ENCODE results near the gene NUP58.

Gene NUP58, protein sequence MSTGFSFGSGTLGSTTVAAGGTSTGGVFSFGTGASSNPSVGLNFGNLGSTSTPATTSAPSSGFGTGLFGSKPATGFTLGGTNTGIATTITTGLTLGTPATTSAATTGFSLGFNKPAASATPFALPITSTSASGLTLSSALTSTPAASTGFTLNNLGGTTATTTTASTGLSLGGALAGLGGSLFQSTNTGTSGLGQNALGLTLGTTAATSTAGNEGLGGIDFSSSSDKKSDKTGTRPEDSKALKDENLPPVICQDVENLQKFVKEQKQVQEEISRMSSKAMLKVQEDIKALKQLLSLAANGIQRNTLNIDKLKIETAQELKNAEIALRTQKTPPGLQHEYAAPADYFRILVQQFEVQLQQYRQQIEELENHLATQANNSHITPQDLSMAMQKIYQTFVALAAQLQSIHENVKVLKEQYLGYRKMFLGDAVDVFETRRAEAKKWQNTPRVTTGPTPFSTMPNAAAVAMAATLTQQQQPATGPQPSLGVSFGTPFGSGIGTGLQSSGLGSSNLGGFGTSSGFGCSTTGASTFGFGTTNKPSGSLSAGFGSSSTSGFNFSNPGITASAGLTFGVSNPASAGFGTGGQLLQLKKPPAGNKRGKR

DNA sequence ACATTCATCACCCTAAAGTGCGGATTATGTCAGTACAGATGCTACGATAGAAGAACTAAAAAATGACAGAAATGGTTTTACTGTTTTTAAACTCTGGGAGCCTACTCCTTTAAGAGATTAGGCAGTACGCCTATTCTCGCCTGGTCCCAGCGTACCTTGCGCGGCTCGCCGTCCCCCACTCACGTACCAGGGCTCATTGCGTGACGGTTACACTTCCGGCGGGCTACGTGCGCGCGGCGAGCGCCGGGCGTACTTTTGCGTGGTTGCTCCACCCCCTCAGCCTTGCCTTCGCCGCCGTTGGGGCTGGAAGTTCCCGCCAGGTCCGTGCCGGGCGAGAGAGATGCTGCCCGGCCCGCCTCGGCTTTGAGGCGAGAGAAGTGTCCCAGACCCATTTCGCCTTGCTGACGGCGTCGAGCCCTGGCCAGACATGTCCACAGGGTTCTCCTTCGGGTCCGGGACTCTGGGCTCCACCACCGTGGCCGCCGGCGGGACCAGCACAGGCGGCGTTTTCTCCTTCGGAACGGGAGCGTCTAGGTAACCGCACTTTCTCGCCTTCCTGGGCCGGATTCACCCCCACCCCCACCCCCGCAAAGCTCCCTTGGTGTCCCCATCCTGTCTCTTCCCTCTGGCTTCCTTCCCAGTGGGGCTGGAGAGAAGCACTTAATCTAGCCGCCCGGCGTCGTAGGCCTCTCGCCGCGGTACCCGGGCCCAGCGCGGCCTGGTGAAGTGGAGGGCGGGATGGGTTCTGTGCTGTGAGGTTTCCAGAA lies at the start of gene NUP58:
NUP58 (plus strand) TSS at position 279 of the 767 bp plus-strand sequence; CDS start at position 428, 149 bp downstream.
- DNase-seq (ENCODE audit: low read depth), result peak; percentile 91

DNA sequence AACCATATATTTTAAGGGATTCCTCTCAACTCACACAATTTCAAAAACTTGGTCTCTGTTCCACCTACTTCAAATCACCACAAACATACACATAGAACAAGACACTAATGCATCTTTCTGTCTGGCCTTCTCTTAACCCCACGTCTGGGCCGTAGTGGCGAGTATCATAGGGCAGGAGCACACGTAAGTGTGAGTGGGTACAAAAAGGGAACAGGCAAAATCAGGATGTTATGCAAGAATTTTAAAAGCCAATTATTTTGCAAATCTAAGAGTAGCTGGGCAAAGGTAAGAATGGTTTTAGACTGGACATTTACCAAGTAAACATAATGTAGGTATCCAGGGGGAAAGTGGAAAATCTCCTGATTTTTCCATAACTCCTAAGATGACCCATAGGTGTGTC lies 49.2 kb upstream of the NUP58 start:
- no peak for DNase-seq (ENCODE audit: low read depth)

DNA sequence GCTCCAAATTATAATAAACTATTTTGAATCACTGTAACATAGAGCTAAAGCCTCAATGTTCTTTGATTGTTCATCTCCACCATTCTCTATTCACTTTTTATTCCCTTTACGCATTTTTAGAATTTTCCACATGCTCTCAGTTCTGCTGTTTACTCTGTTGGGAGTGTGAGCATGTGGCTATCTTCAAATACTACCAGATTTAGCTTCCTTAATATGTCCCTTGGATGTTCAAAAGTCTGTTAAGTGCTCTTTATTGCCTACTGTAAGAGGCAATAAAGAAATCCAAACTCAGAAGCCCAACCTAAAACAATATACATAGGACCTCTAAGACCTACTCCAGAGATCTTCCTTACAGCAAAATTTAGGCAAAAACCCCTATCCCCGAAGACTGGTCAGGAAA lies 48.7 kb upstream of the NUP58 start:
- no peak for DNase-seq (ENCODE audit: low read depth)

DNA sequence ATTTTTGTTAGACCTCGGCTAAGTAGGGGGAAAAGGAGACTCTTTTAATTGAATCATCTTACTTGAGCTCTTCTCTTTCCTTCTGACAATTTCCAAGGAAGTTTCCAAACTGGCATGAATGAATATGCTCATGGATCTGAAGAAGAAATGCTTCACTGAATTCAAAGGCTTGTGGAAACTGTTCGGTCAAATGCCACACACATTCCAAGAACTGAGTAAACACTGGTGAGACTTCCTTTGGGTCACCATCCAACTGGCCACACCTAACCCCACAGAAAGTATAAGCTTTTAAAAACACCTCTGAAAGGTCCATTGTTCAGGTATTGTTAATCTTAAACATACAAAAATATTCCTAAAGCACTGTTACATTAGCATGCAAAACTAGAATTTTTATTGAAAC lies 47.7 kb upstream of the NUP58 start:
- no peak for DNase-seq (ENCODE audit: low read depth)

DNA sequence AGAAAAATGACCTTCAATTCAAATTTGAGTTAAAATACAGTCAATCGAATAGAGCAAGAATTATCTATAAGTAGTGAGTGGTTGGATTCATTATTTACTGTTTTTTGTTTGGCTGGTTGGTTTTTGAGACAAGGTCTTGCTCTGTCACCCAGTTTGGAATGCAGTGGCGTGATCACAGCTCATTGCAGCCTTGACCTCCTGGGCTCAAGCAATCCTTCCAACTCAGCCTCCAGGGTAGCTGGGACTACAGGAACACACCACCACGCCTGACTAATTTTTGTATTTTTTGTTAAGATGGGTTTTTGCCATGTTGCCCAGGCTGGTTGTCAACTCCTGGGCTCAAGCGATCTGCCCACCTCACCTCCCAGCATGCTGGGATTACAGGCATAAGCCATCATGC lies 39.2 kb upstream of the NUP58 start:
- DNase-seq (ENCODE audit: low read depth), result no peak

DNA sequence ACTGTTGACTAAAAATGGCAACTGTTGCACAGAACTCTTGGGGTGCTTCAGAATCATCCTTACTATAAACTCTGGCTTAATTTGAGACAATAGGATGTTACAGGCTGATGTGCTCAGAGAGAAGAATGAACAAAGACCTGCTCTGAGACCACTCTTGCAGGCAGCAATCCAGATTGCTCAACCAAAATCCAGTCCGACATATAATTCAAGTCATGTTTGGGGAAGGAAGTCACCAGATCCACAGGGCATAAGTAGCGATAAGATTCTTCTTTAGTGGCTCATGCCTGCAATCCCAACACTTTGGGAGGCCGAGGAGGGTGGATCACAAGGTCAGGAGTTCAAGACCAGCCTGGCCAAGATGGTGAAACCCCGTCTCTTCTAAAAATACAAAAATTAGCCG lies 34.7 kb upstream of the NUP58 start:
- no peak for DNase-seq (ENCODE audit: low read depth)

DNA sequence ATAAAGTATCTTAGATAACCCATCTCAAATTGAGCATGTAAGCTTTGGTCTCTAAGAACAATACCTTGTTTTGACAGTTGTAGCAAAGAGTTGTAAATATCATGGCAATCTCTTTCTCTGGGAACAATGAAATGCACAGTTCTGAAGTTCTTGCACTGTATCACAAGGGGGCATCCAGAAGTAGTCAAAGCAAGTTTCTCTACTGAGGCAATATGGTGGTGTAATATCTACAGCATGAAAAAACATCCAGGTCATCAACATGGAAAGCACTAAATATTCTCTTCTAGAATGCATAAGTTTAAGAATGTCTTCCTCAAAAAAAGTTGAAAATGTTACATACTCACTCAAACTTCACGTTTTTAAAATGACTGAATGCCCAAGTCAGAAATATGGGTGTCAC lies 33.7 kb upstream of the NUP58 start:
- no peak for DNase-seq (ENCODE audit: low read depth)

DNA sequence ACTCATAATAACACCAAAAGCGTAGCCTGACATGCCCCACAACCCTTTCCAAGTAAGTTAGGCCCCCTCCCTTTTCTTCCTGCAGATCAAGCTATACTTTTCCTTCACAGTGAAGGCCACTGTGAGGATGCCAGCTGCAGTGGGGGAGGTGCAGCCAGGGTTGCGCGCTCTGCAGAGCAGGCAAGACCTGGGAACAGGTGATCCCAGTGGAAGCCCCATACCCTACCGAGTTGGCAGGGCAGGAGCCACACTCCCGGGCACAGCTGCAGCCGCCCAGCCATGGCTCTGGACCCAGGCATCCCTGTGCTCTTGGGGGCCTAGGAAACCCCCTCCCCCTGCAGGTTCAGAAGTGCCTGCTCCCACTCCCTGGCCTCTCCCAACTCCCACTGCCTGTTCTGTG lies 32.9 kb upstream of the NUP58 start:
- DNase-seq (ENCODE audit: low read depth), result no peak

DNA sequence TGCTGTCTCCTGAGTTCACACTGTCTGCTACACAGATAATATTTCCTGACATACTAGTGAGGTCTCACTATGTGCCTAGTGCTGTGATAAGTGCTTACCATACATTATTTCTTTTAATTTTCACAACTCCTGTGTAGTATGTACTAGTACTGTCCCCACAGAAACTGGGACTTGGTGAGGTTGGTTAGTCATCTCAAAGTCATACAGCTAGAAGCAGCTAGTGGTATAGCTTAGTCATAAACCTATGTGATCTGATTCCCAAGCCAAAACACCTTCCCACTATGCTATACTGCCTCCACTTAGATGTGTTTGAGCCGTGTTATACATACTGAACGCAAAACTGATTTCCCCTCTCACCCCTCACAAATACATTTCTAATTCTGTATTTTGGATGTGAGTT lies 24.7 kb upstream of the NUP58 start:
- no peak for DNase-seq (ENCODE audit: low read depth)

DNA sequence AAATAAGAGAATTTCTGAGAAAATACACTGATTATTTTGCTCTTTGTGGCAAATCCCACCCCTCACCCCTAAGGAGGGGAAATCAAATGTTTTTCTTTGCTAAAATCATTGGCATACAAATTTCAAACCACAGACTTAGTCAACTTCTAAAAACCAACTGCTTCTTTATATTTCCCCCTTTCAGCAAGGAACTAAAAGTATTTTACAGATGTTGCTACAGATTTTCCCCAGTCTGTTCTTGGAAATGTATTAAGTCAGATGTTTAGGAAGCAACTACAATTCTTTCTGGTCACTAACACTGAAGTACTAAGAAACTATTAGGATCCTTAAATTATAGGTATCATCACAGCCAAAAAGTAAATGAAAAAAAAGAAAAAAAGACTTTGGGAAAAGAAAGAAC lies 21.0 kb upstream of the NUP58 start:
- DNase-seq (ENCODE audit: low read depth), result no peak

DNA sequence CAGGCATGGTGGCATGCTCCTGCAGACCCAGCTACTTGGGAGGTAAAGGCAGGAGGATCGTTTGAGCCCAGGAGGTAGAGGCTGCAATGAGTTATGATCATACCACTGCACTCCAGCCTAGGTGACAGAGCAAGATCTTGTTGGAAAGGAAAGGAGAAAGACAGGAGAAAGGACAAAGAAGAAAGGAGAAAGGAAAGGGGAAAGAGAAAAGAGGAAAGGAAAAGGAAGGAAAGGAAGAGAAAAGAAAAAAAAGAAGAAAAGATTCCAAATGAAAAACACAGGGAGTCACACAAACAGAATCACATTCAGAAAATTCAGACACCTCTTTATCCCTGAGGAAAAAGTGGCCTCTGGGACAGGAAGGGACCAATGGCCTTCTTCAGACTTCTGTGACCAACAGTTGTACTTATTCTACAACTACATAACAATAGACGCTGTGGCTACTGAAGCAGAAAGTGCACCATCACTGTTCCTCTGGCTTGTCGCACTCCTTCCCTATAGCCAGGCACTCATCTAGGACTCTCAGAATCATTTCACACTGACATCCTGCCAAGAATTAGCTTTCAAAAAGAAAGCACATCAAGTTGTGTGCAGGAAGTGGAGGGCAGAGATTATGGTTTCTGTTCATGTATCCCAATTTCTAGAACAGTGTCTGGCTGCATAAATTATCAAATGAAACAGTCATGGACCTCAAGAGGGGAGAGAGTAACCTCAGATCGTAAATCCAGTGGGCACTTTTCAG lies 20.1 kb upstream of the NUP58 start:
- DNase-seq (ENCODE audit: low read depth), result no peak

DNA sequence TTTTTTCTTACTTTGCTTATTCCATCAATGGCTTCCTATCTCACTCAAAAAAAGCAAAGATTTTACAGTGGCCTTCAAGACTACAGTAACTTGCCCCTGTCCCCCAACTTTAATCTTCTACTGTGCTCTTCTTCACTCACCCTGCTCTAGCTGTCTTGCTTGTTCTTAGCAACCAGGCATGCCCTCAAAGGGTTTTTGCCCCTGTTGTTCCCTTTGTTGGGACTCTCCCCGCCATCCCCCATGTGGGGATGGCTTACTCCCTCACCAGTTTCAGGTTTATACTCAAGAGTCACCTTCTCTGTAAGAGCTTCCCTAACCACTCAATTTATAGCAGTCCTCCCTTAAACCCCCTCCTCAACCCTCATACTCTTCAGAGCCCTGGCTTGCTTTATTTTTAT lies 19.5 kb upstream of the NUP58 start:
- no peak for DNase-seq (ENCODE audit: low read depth)

DNA sequence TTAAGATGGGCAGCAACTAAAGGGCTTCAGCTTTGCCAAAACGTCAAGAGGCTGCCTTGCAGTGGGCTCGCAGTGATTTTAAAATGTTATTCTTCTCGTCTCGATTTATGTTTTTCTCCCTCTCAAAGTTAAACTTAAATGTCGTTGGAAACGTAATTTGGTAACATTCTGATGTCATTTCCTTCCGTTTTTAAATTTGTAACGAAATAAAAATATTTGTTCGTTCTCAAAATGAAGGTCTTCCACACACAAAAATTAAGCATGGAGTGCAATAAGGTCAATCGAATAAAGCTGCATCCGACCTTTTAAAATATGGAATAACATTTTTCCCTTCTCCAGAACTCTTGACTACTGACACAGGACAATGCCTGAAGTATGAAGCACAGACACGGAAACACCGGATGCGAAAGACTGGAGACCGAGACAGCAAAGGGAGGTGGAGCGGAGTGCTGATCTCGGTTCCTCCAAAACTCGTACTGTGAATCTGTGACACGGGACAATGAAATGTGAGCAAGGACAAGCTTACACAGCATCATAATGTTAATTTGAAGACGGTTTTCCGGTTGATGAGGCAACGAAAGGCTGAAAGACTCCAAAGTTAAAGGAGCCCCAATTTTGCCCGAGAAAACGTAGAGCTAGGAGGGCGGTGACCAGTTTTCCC lies 15.0 kb upstream of the NUP58 start:
- DNase-seq (ENCODE audit: low read depth), result no peak

DNA sequence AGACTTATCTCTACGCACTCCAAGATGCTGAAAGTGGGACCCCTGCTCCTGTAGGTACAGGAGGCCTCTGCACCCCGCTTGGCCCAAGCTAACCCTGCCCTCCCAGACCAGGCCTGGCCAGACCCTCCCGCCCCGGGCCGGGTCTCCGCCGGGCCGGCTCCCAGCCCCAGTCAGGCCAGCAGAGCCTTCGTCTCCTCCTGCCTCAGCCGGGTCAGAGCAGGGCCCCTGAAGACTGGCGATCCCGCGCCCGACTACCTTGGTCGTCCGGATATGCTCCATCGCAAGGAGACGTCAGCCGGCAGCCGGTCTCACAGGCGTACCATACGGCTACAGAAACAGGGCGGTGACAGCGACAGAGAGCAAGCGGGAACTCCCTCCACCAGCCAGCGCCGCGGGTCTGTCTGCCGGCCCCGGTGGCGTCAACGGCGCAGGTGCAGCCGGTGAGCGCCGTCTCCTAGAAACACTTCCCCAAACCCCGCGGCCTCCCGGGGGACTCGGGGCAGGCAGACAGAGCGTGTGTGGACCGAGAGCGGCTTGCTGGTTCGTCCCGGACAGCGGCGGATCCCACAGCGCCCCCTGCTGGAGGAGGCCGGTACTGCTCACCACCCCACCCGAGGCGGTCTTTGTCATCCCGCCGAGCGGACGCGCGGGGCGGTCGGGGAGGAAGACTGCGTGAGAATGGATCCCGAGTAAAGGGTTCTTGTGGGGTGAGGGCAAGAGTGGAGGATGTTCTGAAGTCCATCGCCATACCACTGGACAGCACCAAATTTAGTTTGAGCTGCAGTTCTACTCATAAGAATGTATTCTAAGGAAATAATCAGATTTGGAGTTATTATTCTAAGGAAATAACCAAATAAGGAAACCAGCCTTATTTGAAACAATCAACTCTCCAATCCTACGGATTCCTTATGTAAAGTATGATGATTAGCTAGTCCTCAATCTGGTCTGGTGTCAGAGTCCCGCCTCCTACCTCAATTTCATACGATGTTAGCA lies 14.2 kb upstream of the NUP58 start, which contains the start of gene MTMR6:
MTMR6 (minus strand) TSS at position 520 of the 993 bp plus-strand sequence; CDS start at position 279, 241 bp downstream.
- peak; percentile 92 for DNase-seq (ENCODE audit: low read depth)

DNA sequence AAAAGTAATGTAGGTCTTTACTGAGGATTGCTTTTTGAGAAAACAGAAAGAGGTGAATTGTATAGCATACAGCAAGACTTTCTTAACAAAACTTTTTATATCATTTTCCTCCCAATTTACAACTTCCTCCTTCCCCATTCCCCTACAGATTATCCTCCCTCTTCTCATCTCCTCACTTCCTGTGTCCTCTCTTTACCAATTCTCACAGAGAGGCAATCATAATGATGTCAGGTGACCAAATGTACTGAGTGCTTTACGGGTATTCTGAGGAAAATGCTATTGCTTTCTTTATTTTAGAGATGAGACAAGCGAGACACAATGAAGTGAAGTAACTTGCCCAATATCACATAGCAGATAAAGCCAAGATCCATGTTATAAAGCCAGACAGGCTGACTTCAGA lies 12.5 kb upstream of the NUP58 start:
- DNase-seq (ENCODE audit: low read depth), result no peak

DNA sequence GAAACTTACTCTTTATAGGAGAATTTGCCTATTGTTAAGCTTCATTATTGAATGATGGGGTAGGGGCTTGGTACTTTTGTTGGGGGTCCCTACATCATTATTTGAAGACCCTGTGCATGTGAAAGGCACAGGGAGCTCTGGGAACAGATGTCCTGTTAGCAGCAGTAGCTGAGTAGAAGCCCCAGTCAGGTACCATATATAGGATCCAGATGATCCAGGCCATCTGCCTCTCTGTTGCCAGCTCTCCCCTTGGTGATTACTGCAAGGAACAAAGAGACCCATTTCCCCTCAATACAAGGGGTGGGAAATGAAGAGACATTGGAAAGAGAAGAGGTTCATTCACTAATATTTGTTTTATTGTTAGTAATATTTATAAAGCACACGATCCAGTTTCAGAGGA lies 9.7 kb upstream of the NUP58 start:
- no peak for DNase-seq (ENCODE audit: low read depth)

DNA sequence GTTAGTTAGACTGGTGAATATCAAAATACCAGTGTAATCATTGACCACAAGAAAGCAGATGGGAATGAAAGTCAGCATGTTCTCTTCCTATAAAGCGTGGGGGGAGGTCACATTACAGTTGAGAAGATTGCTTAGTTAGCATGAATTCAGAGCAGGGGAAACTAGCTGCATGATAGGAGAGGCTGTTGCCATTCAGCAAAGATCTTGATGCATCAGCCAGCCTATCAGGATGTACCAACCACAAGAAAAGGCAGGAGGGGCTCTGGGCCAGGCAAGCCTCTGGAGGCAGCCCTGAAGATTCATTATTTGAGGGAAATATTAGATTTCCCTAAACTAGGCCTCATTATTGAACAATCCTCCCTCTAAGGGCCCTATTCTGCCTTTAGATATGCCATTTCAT lies 9.1 kb upstream of the NUP58 start:
- DNase-seq (ENCODE audit: low read depth), result no peak

DNA sequence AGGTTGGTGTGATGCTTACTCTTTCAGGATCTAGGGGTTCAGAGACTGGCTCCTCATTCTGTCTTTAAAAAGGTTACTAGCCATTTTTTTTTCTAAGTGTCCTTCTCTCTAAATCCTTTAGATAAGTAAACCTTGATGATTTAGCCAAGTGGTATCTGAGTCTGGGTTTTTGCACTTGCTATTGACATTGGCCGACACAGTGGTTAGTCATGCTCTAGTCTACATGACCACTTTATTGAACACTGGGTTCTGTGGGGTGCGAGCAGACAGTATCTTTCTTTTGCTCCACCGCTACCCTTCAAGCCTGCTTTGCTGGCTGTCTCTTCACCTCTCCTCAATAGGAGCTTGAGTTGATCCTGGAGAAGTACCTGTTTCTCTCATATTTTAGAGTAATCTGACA lies 6.2 kb upstream of the NUP58 start:
- DNase-seq (ENCODE audit: low read depth), result no peak

DNA sequence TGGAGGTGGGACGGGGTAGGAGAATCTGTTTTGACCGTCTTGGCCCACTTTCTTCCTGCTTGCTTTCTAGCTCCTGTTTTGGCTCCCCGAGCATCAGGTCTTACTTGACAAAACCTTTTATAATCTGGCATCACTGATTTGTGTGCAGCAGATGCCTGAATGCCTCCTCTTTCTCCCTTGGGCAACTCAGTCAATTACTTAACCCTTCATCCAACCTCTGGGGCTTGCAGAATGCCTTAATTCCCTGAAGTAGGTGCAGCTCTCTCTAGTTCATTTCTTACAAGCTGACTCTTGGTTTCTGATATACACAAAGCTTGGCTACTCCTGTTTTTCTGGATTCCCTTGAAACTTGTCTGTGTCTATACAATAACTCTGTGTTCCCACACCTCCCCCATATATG lies 5.7 kb upstream of the NUP58 start:
- DNase-seq (ENCODE audit: low read depth), result no peak

DNA sequence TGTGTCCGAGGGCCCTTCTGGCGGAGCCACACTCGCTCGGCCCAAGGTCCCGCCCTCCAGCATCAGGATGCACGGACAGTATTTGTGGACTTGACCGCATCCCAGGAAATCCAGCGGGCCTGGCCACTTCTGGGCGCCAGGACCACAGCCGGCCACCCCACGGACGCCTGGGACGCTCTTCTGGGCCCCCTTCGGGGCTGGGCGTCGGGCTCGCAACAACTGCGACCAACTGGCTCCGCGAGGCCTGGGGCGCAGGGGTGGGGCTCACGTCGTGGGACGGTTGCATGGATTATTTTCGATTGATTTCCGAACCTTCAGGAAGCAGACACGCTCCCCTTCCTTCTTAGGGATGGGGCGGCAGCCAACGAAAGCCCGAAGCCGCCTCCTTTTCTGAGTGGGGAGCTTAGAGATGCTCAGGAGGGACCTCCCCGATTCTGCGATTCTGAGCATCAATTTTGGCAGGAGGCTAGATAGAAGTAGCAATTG lies 521 bp upstream of the NUP58 start:
- DNase-seq (ENCODE audit: low read depth), result peak; percentile 8

All from activated T-helper 9 cell treated with anti-CD3 and anti-CD28 coated beads, Interleukin-2, amount 50 U/mL, for 16 hours (primary cell).